Endothelial cell of umbilical vein (primary cell): Measurements from ENCODE around the gene TMC6.

Experiments used
- EZH2 ChIP-seq: IDR thresholded peaks from 2 replicates; pipeline ENCODE4 v1.6.1; 2012; ENCODE audit warnings: borderline replicate concordance, low read depth, mild to moderate bottlenecking, moderate library complexity, low read length, inconsistent platforms; ENCODE audit not compliant: severe bottlenecking
- FOS ChIP-seq: IDR thresholded peaks from 2 replicates; pipeline ENCODE4 v1.6.1; 2011; ENCODE audit warnings: mild to moderate bottlenecking, low read length, moderate library complexity, borderline replicate concordance; ENCODE audit not compliant: insufficient read depth
- GATA2 ChIP-seq: IDR thresholded peaks from 2 replicates; pipeline ENCODE4 v1.7.0; 2011; ENCODE audit warnings: low read depth, mild to moderate bottlenecking, moderate library complexity, mixed read lengths, low read length; ENCODE audit not compliant: insufficient read length, insufficient read depth
- JUN ChIP-seq: IDR thresholded peaks from 2 replicates; pipeline ENCODE4 v1.6.1; 2011; ENCODE audit warnings: borderline replicate concordance, low read depth; ENCODE audit not compliant: insufficient read length, insufficient read depth
- MAX ChIP-seq: IDR thresholded peaks from 2 replicates; pipeline ENCODE4 v1.6.1; 2011; ENCODE audit not compliant: insufficient read depth, insufficient read length
- MYC ChIP-seq: IDR thresholded peaks from one replicate; pipeline ENCODE4 v1.6.1; 2011; ENCODE audit warnings: mild to moderate bottlenecking, low read depth, low read length
- POLR2A ChIP-seq: IDR thresholded peaks from 2 replicates; pipeline ENCODE4 v1.6.1; 2012; ENCODE audit warnings: low read depth, mild to moderate bottlenecking, control low read depth, low read length
- POLR2AphosphoS5 ChIP-seq: IDR thresholded peaks from 2 replicates; pipeline ENCODE4 v1.6.1; 2012; ENCODE audit warnings: low read depth, mild to moderate bottlenecking, control low read depth, low read length, moderate library complexity; ENCODE audit not compliant: insufficient read depth
- TF ChIP-seq, protein P1 (sequence below), 2 donors: IDR thresholded peaks; 1 replicate in 1 of 2; 2 replicates in 1 of 2; pipeline ENCODE4 v1.5.1; 2011; ENCODE audit warnings: low read length in 2 of 2, mild to moderate bottlenecking in 2 of 2, moderate library complexity in 2 of 2, control low read depth in 1 of 2, inconsistent platforms in 1 of 2, low read depth in 1 of 2; ENCODE audit not compliant: insufficient read depth in 1 of 2; ENCODE audit errors: extremely low read depth in 1 of 2

DNA sequence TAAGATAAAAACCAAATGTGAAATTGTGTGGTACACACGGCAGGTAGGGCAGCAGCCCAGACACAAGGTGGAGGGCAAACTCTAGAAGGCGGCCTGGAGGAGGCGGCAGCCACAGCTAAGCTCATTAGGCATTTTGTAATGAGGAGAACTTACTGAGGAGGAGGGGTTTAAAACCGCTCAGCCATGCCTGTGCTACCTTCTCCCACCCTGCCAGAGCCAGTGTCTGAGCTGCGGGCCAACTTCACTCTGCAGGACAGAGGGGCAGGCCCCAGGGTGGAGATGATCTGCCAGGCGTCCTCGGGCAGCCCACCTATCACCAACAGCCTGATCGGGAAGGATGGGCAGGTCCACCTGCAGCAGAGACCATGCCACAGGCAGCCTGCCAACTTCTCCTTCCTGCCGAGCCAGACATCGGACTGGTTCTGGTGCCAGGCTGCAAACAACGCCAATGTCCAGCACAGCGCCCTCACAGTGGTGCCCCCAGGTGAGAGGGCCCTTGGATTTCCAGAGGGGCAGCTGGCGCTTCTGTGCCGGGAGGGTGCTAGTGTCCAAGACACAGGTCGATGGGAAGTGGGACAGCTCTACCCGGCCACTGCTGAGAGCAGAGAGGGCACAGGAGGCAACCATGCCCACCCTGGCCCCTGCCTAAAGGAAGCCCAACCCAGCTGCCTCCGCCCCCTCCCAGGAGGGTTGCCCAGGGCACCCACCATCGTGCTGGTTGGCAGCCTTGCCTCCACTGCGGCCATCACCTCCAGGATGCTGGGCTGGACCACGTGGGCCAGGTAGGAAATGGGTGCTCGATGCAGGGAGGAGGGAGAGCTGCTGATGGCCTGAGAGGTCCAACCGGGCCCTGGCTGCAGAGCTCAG lies 35.6 kb upstream of the TMC6 start:
- TF ChIP-seq JUN (no peak), MYC (no peak), POLR2A (no peak), EZH2 (no peak), GATA2 (no peak), POLR2AphosphoS5 (no peak), FOS (no peak), MAX (no peak)
- TF ChIP-seq, protein P1, sequence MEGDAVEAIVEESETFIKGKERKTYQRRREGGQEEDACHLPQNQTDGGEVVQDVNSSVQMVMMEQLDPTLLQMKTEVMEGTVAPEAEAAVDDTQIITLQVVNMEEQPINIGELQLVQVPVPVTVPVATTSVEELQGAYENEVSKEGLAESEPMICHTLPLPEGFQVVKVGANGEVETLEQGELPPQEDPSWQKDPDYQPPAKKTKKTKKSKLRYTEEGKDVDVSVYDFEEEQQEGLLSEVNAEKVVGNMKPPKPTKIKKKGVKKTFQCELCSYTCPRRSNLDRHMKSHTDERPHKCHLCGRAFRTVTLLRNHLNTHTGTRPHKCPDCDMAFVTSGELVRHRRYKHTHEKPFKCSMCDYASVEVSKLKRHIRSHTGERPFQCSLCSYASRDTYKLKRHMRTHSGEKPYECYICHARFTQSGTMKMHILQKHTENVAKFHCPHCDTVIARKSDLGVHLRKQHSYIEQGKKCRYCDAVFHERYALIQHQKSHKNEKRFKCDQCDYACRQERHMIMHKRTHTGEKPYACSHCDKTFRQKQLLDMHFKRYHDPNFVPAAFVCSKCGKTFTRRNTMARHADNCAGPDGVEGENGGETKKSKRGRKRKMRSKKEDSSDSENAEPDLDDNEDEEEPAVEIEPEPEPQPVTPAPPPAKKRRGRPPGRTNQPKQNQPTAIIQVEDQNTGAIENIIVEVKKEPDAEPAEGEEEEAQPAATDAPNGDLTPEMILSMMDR (IDR thresholded peaks at IDR 0.05; ENCODE audit: extremely low read depth in 1 of 2, insufficient read depth in 1 of 2, low read depth in 1 of 2, low read length in 2 of 2) = no peak
